Activated T-cell treated with anti-CD3 and anti-CD28 coated beads, Interleukin-2, amount 50 U/mL, for 24 hours (primary cell): ENCODE measurements around the gene DIS3L2.
"Not testable (repeated sequence)": the region's sequence is repeated elsewhere in the genome, so short reads cannot be mapped to it uniquely, and the experiment has no call there.

Source experiments
- DNase-seq: peaks from one replicate; pipeline ENCODE4 v3.0.0-alpha.2; 2020
- H3K27ac Mint-ChIP-seq: 2 replicates; pipeline ENCODE4 v1.8.0; 2020; ENCODE audit warnings: mild to moderate bottlenecking, mixed read lengths
- H3K27me3 Mint-ChIP-seq: 2 replicates; pipeline ENCODE4 v1.8.0; 2020; ENCODE audit warnings: mixed read lengths
- H3K36me3 Mint-ChIP-seq: 2 replicates; pipeline ENCODE4 v1.8.0; 2020; ENCODE audit warnings: low read depth, mixed read lengths
- H3K4me1 Mint-ChIP-seq: 2 replicates; pipeline ENCODE4 v1.8.0; 2020; ENCODE audit warnings: low read depth, mixed read lengths
- H3K4me3 Mint-ChIP-seq: 2 replicates; pipeline ENCODE4 v1.8.0; 2020; ENCODE audit warnings: mild to moderate bottlenecking, moderate library complexity, mixed read lengths
- H3K9me3 Mint-ChIP-seq: 2 replicates; pipeline ENCODE4 v1.8.0; 2020; ENCODE audit warnings: mixed read lengths

The DIS3L2 gene

DNA sequence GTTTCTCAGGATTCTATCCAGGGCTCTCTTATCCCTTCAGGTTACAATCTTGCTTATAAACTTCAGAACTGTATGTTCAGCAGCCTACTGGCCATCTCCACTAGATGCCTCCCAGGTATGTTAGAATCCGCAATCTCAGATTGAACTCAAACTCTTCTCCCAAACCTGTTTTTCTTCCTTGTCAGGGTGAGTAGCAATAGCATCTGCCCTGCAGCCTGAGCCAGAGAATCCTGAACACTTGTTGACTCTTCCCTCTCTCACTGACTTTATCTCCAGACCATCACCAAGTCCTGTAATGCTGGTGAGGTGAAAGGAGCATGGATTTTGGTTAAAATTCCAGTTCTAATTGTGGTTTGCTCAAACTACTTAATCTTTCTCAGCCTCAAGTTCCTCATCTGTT is 334.5 kb downstream of the DIS3L2 start:
- H3K27ac Mint-ChIP-seq, result no peak overlapping the region
- no peaks in the 10 kb centered on the region for H3K27me3 Mint-ChIP-seq
- DNase-seq, result no peak
- H3K4me3 Mint-ChIP-seq, result no peak overlapping the region
- H3K9me3 Mint-ChIP-seq, result no peaks in the 10 kb centered on the region
- H3K36me3 Mint-ChIP-seq, result peaks cover 30% of the 10 kb centered on the region
- peaks cover 24% of the 10 kb centered on the region for H3K4me1 Mint-ChIP-seq

DNA sequence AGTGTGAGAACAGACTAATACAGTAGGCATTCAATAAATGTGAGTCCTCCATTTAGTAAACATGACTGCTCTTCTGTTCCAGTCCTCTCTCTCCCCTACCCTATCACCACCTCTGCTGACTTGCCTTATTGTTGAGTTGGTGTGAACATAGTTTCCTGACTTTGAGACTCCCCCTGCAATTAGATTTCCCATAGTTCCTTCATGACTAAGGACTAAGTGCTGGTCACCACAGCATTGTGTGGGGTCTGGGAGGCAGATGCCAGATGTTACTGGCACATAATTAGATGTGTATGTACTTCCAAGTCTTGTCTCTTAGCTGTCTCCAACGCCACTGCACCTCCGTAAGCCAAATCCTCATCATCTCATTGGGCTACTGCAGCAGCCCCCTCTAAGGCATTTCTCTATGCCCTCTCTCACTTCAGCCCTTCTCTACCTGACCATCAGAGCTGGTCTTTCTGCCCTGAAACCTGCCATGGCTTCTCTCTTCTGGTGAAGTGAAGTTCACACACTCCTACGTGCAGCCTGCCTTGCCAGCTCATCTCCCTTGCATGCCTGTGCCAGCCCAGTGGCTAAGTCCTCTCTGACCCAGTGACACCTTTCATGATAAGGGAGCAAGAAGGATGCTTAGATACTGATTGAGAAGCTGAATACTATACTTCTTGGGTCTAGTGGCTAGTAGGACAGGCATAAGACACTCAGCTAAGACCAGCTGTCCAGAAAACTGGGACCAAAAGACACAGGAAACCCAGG is 335.4 kb downstream of the DIS3L2 start:
- Mint-ChIP-seq H3K9me3 (no peaks in the 10 kb centered on the region), H3K27me3 (no peaks in the 10 kb centered on the region), H3K36me3 (peaks cover 39% of the 10 kb centered on the region), H3K4me3 (no peak overlapping the region), H3K27ac (no peak overlapping the region), H3K4me1 (peaks cover 24% of the 10 kb centered on the region)
- no peak for DNase-seq

GRCh38 chr2:232299084-232299483 is 337.6 kb downstream of the DIS3L2 start:
- Mint-ChIP-seq H3K4me1 (peaks cover 18% of the 10 kb centered on the region), H3K27me3 (no peaks in the 10 kb centered on the region), H3K36me3 (peaks cover 47% of the 10 kb centered on the region), H3K9me3 (no peaks in the 10 kb centered on the region), H3K27ac (peak overlapping the region; percentile 18), H3K4me3 (no peak overlapping the region)
- no peak for DNase-seq

- no peaks in the 10 kb centered on the region for H3K27me3 Mint-ChIP-seq
- H3K27ac Mint-ChIP-seq, result no peak overlapping the region
- no peak overlapping the region for H3K4me3 Mint-ChIP-seq
Observed at GRCh38 chr2:232299927-232300674, 338.6 kb downstream of the DIS3L2 start.

GRCh38 chr2:232300894-232301387 is 339.4 kb downstream of the DIS3L2 start:
- DNase-seq, result no peak
- H3K4me3 Mint-ChIP-seq, result no peak overlapping the region
- H3K36me3 Mint-ChIP-seq, result peaks cover 58% of the 10 kb centered on the region
- H3K27ac Mint-ChIP-seq, result no peak overlapping the region
- no peaks in the 10 kb centered on the region for H3K9me3 Mint-ChIP-seq
- H3K27me3 Mint-ChIP-seq, result no peaks in the 10 kb centered on the region
- H3K4me1 Mint-ChIP-seq, result peaks cover 18% of the 10 kb centered on the region

More at GRCh38 chr2:232299927-232300674, 338.6 kb downstream of the DIS3L2 start:
- DNase-seq, result no peak
- Mint-ChIP-seq H3K9me3 (no peaks in the 10 kb centered on the region), H3K36me3 (peaks cover 52% of the 10 kb centered on the region), H3K4me1 (peaks cover 18% of the 10 kb centered on the region)

- H3K4me3 Mint-ChIP-seq, result no peak overlapping the region
- no peak for DNase-seq
- no peaks in the 10 kb centered on the region for H3K27me3 Mint-ChIP-seq
- peaks cover 31% of the 10 kb centered on the region for H3K4me1 Mint-ChIP-seq
- H3K9me3 Mint-ChIP-seq, result no peaks in the 10 kb centered on the region
- no peak overlapping the region for H3K27ac Mint-ChIP-seq
- peaks cover 57% of the 10 kb centered on the region for H3K36me3 Mint-ChIP-seq
Observed at GRCh38 chr2:232304236-232304635, 342.7 kb downstream of the DIS3L2 start.

DNA sequence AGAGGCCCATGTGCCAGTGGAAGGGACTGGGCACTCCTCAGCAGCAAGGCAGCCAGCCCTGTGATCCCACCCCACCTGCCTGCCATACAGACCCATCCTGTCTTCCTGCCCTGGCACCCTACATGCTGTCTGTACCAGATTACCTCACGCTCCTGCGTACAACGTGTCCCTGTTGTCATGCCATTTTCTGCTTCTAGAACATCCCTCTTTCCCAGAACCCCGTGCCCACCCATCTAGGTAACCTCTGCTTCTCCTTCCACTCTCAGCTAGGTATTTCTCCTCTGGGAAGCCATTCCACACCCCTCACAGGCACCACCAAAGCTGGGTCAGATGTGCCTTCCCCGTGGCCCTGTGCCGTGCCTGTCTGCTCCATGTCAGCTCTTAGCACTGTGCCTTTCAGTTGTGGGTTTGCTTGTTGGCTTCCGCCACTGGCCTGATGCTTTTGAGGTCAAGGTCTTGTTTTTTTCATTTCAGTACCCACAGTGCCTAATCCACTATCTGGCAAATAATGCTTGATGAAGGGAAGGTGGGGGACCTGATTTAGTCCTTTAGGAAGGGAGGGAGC is 345.3 kb downstream of the DIS3L2 start:
- peak overlapping the region; percentile 66 for H3K27ac Mint-ChIP-seq
- H3K27me3 Mint-ChIP-seq, result no peaks in the 10 kb centered on the region

GRCh38 chr2:232307854-232308253 is 346.3 kb downstream of the DIS3L2 start:
- H3K4me3 Mint-ChIP-seq, result no peak overlapping the region
- peaks cover 53% of the 10 kb centered on the region for H3K4me1 Mint-ChIP-seq
- H3K9me3 Mint-ChIP-seq, result peaks cover 4% of the 10 kb centered on the region
- DNase-seq, result no peak
- H3K36me3 Mint-ChIP-seq, result peaks cover 35% of the 10 kb centered on the region
- no peaks in the 10 kb centered on the region for H3K27me3 Mint-ChIP-seq
- H3K27ac Mint-ChIP-seq, result peak overlapping the region; percentile 77

More for the DNA sequence above, 345.3 kb downstream of the DIS3L2 start:
- no peak for DNase-seq
- peaks cover 47% of the 10 kb centered on the region for H3K4me1 Mint-ChIP-seq
- H3K4me3 Mint-ChIP-seq, result no peak overlapping the region
- peaks cover 31% of the 10 kb centered on the region for H3K36me3 Mint-ChIP-seq
- H3K9me3 Mint-ChIP-seq, result no peaks in the 10 kb centered on the region

DNA sequence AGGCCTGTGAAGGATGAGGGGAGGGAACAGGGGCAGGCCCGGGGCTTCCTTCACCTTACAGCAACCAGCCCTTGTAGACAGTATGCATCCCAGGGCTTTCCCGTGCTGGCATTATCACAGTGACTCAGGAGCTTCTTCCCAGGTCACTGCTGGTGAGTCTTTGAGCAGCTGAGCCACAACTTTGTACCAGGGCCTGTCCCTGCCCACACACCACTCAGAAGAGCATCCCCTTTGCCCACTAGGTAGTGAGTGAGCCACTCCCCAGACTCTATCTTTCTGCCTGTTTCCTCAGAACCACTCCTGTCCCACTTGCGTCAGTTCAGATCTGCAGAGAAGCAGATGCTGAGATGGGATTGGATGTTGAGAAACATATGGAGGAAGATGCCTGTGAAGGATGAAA is 347.5 kb downstream of the DIS3L2 start:
- Mint-ChIP-seq H3K4me1 (peaks cover 62% of the 10 kb centered on the region), H3K36me3 (peaks cover 37% of the 10 kb centered on the region), H3K9me3 (peaks cover 12% of the 10 kb centered on the region), H3K27ac (peak overlapping the region; percentile 77), H3K27me3 (no peaks in the 10 kb centered on the region), H3K4me3 (no peak overlapping the region)
- no peak for DNase-seq

DNA sequence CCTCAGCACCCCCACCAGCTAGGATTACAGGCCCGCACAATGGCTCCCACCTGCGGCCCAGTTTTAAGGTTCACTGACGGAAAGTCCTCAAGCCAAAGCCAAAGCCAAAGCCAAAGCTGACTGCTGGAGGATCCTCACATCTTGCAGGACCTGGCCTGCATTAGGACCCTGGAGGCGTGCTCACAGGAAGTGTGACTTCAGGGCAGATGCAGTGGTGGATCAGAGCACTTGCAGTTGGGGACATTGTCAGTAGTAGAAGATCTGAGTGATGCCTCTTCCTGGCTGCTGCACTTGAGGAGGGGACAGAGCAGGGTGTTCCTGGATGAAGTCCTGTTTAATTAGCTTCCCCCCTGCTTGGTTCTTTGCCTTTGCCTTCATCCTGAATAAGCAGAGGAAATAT is 348.1 kb downstream of the DIS3L2 start:
- DNase-seq, result no peak
- Mint-ChIP-seq H3K27me3 (no peaks in the 10 kb centered on the region), H3K4me3 (peak overlapping the region; percentile 1), H3K27ac (peak overlapping the region; percentile 77), H3K4me1 (peaks cover 68% of the 10 kb centered on the region), H3K36me3 (peaks cover 37% of the 10 kb centered on the region), H3K9me3 (peaks cover 13% of the 10 kb centered on the region)

GRCh38 chr2:232310121-232310520 is 348.6 kb downstream of the DIS3L2 start:
- peaks cover 39% of the 10 kb centered on the region for H3K36me3 Mint-ChIP-seq
- no peaks in the 10 kb centered on the region for H3K27me3 Mint-ChIP-seq
- H3K27ac Mint-ChIP-seq, result peak overlapping the region; percentile 77
- H3K4me3 Mint-ChIP-seq, result no peak overlapping the region
- H3K9me3 Mint-ChIP-seq, result peaks cover 16% of the 10 kb centered on the region
- peaks cover 73% of the 10 kb centered on the region for H3K4me1 Mint-ChIP-seq
- DNase-seq, result peak; percentile 52

- Mint-ChIP-seq H3K9me3 (peaks cover 16% of the 10 kb centered on the region), H3K36me3 (peaks cover 35% of the 10 kb centered on the region), H3K27me3 (no peaks in the 10 kb centered on the region), H3K27ac (peak overlapping the region; percentile 77), H3K4me1 (peaks cover 79% of the 10 kb centered on the region), H3K4me3 (no peak overlapping the region)
- DNase-seq, result no peak
Observed at GRCh38 chr2:232310696-232311095, 349.2 kb downstream of the DIS3L2 start.

- H3K27ac Mint-ChIP-seq, H3K4me3 Mint-ChIP-seq, DNase-seq, H3K27me3 Mint-ChIP-seq: not testable (repeated sequence)
- peaks cover 30% of the 10 kb centered on the region for H3K36me3 Mint-ChIP-seq
- peaks cover 16% of the 10 kb centered on the region for H3K9me3 Mint-ChIP-seq
- H3K4me1 Mint-ChIP-seq, result peaks cover 86% of the 10 kb centered on the region
Observed at GRCh38 chr2:232313645-232314044, 352.1 kb downstream of the DIS3L2 start.

DNA sequence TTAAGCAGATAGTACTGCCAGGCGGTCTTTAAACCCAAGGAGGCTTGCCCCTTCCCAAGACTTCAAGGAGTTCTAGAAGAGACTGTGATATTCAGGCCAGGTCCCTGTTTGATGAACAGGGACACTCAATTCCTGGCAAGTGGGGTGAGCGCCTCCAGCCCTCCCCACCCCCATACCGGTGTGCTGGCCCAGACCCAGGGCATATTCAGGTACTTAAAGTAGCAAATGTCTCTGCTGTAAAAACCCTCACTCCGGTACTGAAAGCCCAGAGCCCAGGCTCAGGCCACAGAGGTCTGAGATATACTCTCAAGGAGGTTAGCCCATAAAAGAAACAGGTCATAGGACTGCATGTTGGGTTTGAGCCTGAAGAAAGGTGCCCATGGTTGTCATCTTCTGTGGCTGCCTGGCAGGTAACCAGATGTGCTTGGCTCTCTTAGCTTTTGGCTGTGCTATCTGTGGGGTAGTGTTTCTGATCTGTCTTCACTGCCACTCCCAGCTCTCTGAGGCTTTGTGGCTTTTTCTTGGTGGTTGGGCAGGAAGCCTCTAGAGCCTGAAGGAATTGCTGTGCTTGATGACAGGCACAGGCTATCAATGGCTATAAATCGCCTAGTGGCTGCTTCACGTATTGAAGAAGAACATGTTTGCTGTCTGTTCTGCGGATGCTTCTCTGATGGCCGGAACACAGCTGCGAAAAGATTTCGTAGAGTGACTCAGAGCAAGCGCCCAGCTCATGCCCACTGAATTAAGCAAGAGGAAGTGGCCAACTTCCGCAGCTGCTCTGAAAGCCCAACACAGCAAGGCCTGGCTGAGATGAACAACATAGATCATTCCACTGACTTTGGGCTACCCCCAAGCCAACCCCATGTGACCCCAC is 353.8 kb downstream of the DIS3L2 start:
- Mint-ChIP-seq H3K4me1 (peaks cover 86% of the 10 kb centered on the region), H3K27me3 (no peaks in the 10 kb centered on the region), H3K4me3 (peak overlapping the region; percentile 44), H3K27ac (peak overlapping the region; percentile 90), H3K36me3 (peaks cover 30% of the 10 kb centered on the region), H3K9me3 (peaks cover 16% of the 10 kb centered on the region)
- peak; percentile 75 for DNase-seq
